Kidney (tissue), 14 donors: Measurements from ENCODE around the gene PTPRG. TPM values are rescaled to one million over a fixed set of nuclear protein-coding genes. Genes with fewer than 3 reads are reported as not detected.

ENCODE experiments used
- DNase-seq, 5 donors: peaks; one replicate each; pipeline ENCODE4 v3.0.0-alpha.2; 2013 to 2020
- FAIRE-seq: peaks from 2 replicates; lab custom pipeline; 2012; peaks lifted over from hg19 to GRCh38; lab: Jason Lieb, UNC
- H3K27ac ChIP-seq, 2 donors: one replicate each; pipeline ENCODE4 v1.7.0; 2013; ENCODE audit warnings: low read depth in 2 of 2, low read length in 2 of 2, inconsistent platforms in 1 of 2
- H3K27me3 ChIP-seq: one replicate; pipeline ENCODE4 v1.7.1; 2013; ENCODE audit warnings: low read length, inconsistent platforms; ENCODE audit not compliant: control insufficient read depth, insufficient read depth
- H3K36me3 ChIP-seq, 3 donors: one replicate each; pipeline versions ENCODE4 v1.7.0 to v1.7.1; 2013; ENCODE audit warnings: low read length in 3 of 3, control low read depth in 1 of 3, inconsistent platforms in 1 of 3; ENCODE audit not compliant: insufficient read depth in 3 of 3, control insufficient read depth in 2 of 3
- H3K4me1 ChIP-seq, 3 donors: one replicate each; pipeline versions ENCODE4 v1.7.0 to v1.7.1; 2013; ENCODE audit warnings: low read length in 3 of 3, inconsistent platforms in 1 of 3, low read depth in 1 of 3; ENCODE audit not compliant: control insufficient read depth in 2 of 3, insufficient read depth in 2 of 3
- H3K4me3 ChIP-seq, 3 donors: one replicate each; pipeline versions ENCODE4 v1.7.0 to v1.8.1; 2013; ENCODE audit warnings: low read length in 3 of 3, control low read depth in 1 of 3, inconsistent platforms in 1 of 3
- H3K9ac ChIP-seq, 3 donors: one replicate each; pipeline versions ENCODE4 v1.7.0 to v1.7.1; 2013; ENCODE audit warnings: low read length in 3 of 3, control low read depth in 1 of 3, inconsistent platforms in 1 of 3
- H3K9me3 ChIP-seq, 3 donors: one replicate each; pipeline versions ENCODE4 v1.7.0 to v1.7.1; 2013; ENCODE audit warnings: low read length in 3 of 3, control low read depth in 1 of 3, inconsistent platforms in 1 of 3; ENCODE audit not compliant: control insufficient read depth in 2 of 3, insufficient read depth in 1 of 3
- CTCF ChIP-seq: IDR thresholded peaks from 3 replicates; pipeline ENCODE4 v1.5.1; 2012; ENCODE audit warnings: mild to moderate bottlenecking, moderate library complexity, borderline replicate concordance; ENCODE audit not compliant: insufficient read depth; ENCODE audit errors: extremely low read depth
- intact Hi-C: fragments of 100-400 bp; cut with DNase I; formaldehyde crosslinking; loops from one replicate; pipeline ENCODE4 v1.11.1; 2022
- polyA plus RNA-seq: library from polyadenylated mRNA; stranded (reverse); fragments of 350-450 nt; fragmentation: Illumina TruSeq; extraction: RNeasy Lipid Tissue Mini Kit (QIAGEN cat#74804); gene quantifications from one replicate; pipeline ENCODE4 v1.2.3, GENCODE V29; 2014; ENCODE audit warnings: low read depth, low replicate concordance; ENCODE audit not compliant: insufficient read depth
- total RNA-seq: library from RNA; stranded (reverse); fragmentation: NEBNext Ultra II Directional; extraction: Animal tissue kit (Norgen Biotek cat#: 25700); gene quantifications from one replicate; pipeline ENCODE4 v1.2.1, GENCODE V29; 2021
- donor health status: control.
- donor health status: control.
- donor health status: control.
- donor health status: control.
- donor health status: control.
- donor health status: DM: yes; HTN: yes; CAD: no.
- donor health status: Normal renal cell carcinoma (clear cell type).

The PTPRG gene
- total and polyA plus RNA-seq, 2 donors from 2014 or later, result 9.2 to 154 TPM

- Histone ChIP-seq H3K27ac (no peak overlapping the region), H3K9me3 (no peaks in the 10 kb centered on the region), H3K9ac (no peak overlapping the region), H3K36me3 (no peaks in the 10 kb centered on the region), H3K4me1 (peaks cover 3 to 9% (median 5%) of the 10 kb centered on the region in 3 donors), H3K27me3 (no peaks in the 10 kb centered on the region), H3K4me3 (no peak overlapping the region)
- TF ChIP-seq CTCF, result no peak
- intact Hi-C loops, result no loop called here
- FAIRE-seq (no peak), DNase-seq (peak in 1 of 5 donors; percentile 17)
These were observed 423.6 kb downstream of the PTPRG start for GRCh38 chr3:61985020-61985419.

- Histone ChIP-seq H3K9me3 (no peaks in the 10 kb centered on the region), H3K4me1 (peaks cover 0 to 7% (median 3%) of the 10 kb centered on the region in 3 donors), H3K27ac (no peak overlapping the region), H3K27me3 (no peaks in the 10 kb centered on the region), H3K9ac (no peak overlapping the region), H3K36me3 (no peaks in the 10 kb centered on the region), H3K4me3 (no peak overlapping the region)
- DNase-seq (no peak), FAIRE-seq (no peak)
- TF ChIP-seq CTCF, result no peak
- intact Hi-C loops, result no loop called here
These were observed 425.1 kb downstream of the PTPRG start for GRCh38 chr3:61986473-61986872.

GRCh38 chr3:61989681-61990080 is 428.3 kb downstream of the PTPRG start:
- intact Hi-C loops, result no loop called here
- no peak for FAIRE-seq
- Histone ChIP-seq H3K4me1 (peaks cover 0 to 7% (median 3%) of the 10 kb centered on the region in 3 donors), H3K27ac (no peak overlapping the region), H3K9ac (no peak overlapping the region), H3K27me3 (no peaks in the 10 kb centered on the region), H3K4me3 (no peak overlapping the region), H3K9me3 (no peaks in the 10 kb centered on the region), H3K36me3 (no peaks in the 10 kb centered on the region)
- TF ChIP-seq CTCF, result no peak
- DNase-seq, result no peak
